Endothelial cell of umbilical vein (primary cell): Measurements from ENCODE around the gene CA11. TPM values are rescaled to one million over a fixed set of nuclear protein-coding genes. Genes with fewer than 3 reads are reported as not detected.

ENCODE experiments used
- BruUV-seq: library from RNA; stranded (reverse); fragments of 400-500 nt; replicated peaks from 2 replicates; lab custom pipeline; 2021; lab: Mats Ljungman, UMichigan
- CTCF ChIA-PET: fragments of 300-600, 350-600 bp; sonication (Branson Sonifier 250); formaldehyde crosslinking; loops from one replicate; lab custom pipeline; 2021; ENCODE audit warnings: antibody characterized with exemption, inconsistent platforms; lab: Charles Lee
- POLR2A ChIA-PET: fragments of 300-600, 350-600 bp; sonication (Branson Sonifier 250); formaldehyde crosslinking; loops from one replicate; lab custom pipeline; 2021; ENCODE audit warnings: antibody characterized with exemption, inconsistent platforms; lab: Charles Lee
- DNase-seq: peaks from one replicate; pipeline ENCODE4 v3.0.0-alpha.2; 2011; ENCODE audit warnings: low read depth, low spot score
- FAIRE-seq: peaks from 2 replicates; lab custom pipeline; 2011; peaks lifted over from hg19 to GRCh38; lab: Jason Lieb, UNC
- H2AFZ ChIP-seq: 2 replicates; pipeline ENCODE4 v1.6.0; 2012; ENCODE audit warnings: low read depth, low read length, control low read depth, inconsistent platforms
- H3K27ac ChIP-seq: 2 replicates; pipeline ENCODE4 v1.5.1; 2011; ENCODE audit warnings: low read depth, mild to moderate bottlenecking, control low read depth, low read length, moderate library complexity; ENCODE audit not compliant: insufficient read depth
- H3K27me3 ChIP-seq, 2 experiments: 2 replicates each; pipeline versions ENCODE4 v1.6.0 to v1.6.1; 2011; ENCODE audit warnings: low read length in 2 of 2, mixed read lengths in 1 of 2; ENCODE audit not compliant: control insufficient read depth in 2 of 2, insufficient read depth in 2 of 2
- H3K36me3 ChIP-seq, 2 experiments: 2 replicates in 1 of 2; 3 replicates in 1 of 2; pipeline ENCODE4 v1.5.1; 2011; ENCODE audit warnings: low read length in 2 of 2, mild to moderate bottlenecking in 1 of 2, moderate library complexity in 1 of 2; ENCODE audit not compliant: control insufficient read depth in 2 of 2, insufficient read depth in 2 of 2; ENCODE audit errors: extremely low read depth in 1 of 2
- H3K4me1 ChIP-seq: 3 replicates; pipeline ENCODE4 v1.5.1; 2011; ENCODE audit warnings: mild to moderate bottlenecking, low read length; ENCODE audit not compliant: control insufficient read depth, insufficient read depth; ENCODE audit errors: extremely low read depth
- H3K4me2 ChIP-seq: 2 replicates; pipeline ENCODE4 v1.6.1; 2011; ENCODE audit warnings: low read length, control low read depth, mixed read lengths; ENCODE audit not compliant: insufficient read depth
- H3K4me3 ChIP-seq, 3 experiments: fragments of 200-600 bp in 1 of 3; sonication (generic), shearing (Covaris generic) in 1 of 3; replicated peaks in 1 of 3; 2 replicates each; pipeline ENCODE4 v1.5.1; 2011 to 2016; ENCODE audit warnings: control low read depth in 3 of 3, low read length in 3 of 3, mild to moderate bottlenecking in 2 of 3, inconsistent platforms in 1 of 3, low read depth in 1 of 3, moderate library complexity in 1 of 3; ENCODE audit not compliant: insufficient read depth in 1 of 3
- H3K79me2 ChIP-seq: 2 replicates; pipeline ENCODE4 v1.6.0; 2012; ENCODE audit warnings: low read length, inconsistent platforms; ENCODE audit not compliant: control insufficient read depth, insufficient read depth
- H3K9ac ChIP-seq: replicated peaks from 2 replicates; pipeline ENCODE3; 2011; ENCODE audit warnings: low read length, control low read depth; ENCODE audit not compliant: insufficient read depth; ENCODE audit errors: extremely low read depth
- H3K9me1 ChIP-seq: replicated peaks from 3 replicates; pipeline ENCODE4 v1.6.0; 2011; ENCODE audit warnings: mild to moderate bottlenecking, low read length; ENCODE audit not compliant: control insufficient read depth, insufficient read depth; ENCODE audit errors: extremely low read depth
- H3K9me3 ChIP-seq: replicated peaks from 2 replicates; pipeline ENCODE4 v1.5.1; 2012; ENCODE audit warnings: low read length, inconsistent platforms; ENCODE audit not compliant: control insufficient read depth, insufficient read depth
- H4K20me1 ChIP-seq: replicated peaks from 2 replicates; pipeline ENCODE3; 2011; ENCODE audit warnings: mild to moderate bottlenecking, low read length; ENCODE audit not compliant: control insufficient read depth, insufficient read depth; ENCODE audit errors: extremely low read depth
- EZH2 ChIP-seq: IDR thresholded peaks from 2 replicates; pipeline ENCODE4 v1.6.1; 2012; ENCODE audit warnings: borderline replicate concordance, low read depth, mild to moderate bottlenecking, moderate library complexity, low read length, inconsistent platforms; ENCODE audit not compliant: severe bottlenecking
- FOS ChIP-seq: IDR thresholded peaks from 2 replicates; pipeline ENCODE4 v1.6.1; 2011; ENCODE audit warnings: mild to moderate bottlenecking, low read length, moderate library complexity, borderline replicate concordance; ENCODE audit not compliant: insufficient read depth
- GATA2 ChIP-seq: IDR thresholded peaks from 2 replicates; pipeline ENCODE4 v1.7.0; 2011; ENCODE audit warnings: low read depth, mild to moderate bottlenecking, moderate library complexity, mixed read lengths, low read length; ENCODE audit not compliant: insufficient read length, insufficient read depth
- JUN ChIP-seq: IDR thresholded peaks from 2 replicates; pipeline ENCODE4 v1.6.1; 2011; ENCODE audit warnings: borderline replicate concordance, low read depth; ENCODE audit not compliant: insufficient read length, insufficient read depth
- MYC ChIP-seq: IDR thresholded peaks from one replicate; pipeline ENCODE4 v1.6.1; 2011; ENCODE audit warnings: mild to moderate bottlenecking, low read depth, low read length
- POLR2A ChIP-seq: IDR thresholded peaks from 2 replicates; pipeline ENCODE4 v1.6.1; 2012; ENCODE audit warnings: low read depth, mild to moderate bottlenecking, control low read depth, low read length
- POLR2AphosphoS5 ChIP-seq: IDR thresholded peaks from 2 replicates; pipeline ENCODE4 v1.6.1; 2012; ENCODE audit warnings: low read depth, mild to moderate bottlenecking, control low read depth, low read length, moderate library complexity; ENCODE audit not compliant: insufficient read depth
- dilution Hi-C: fragments of 300-500 bp; cut with MboI; formaldehyde crosslinking; loops from one replicate; pipeline ENCODE4 v1.15.0; 2019; ENCODE audit warnings: low sequenced_read_pairs; ENCODE audit not compliant: extremely low pct_ligation_motif_present
- intact Hi-C: fragments of 100-400 bp; cut with micrococcal nuclease; formaldehyde crosslinking; loops from one replicate; pipeline ENCODE4 v1.10.0; 2022
- polyA plus RNA-seq, 4 experiments: library from polyadenylated mRNA; depleted of rRNA in 3 of 4; stranded (reverse) in 3 of 4; unstranded in 1 of 4; fragments of >200 nt; gene quantifications; 2 replicates each; pipeline versions ENCODE4 v1.2.1 to v1.2.3, GENCODE V29; 2011 to 2012; ENCODE audit warnings: missing spikeins in 1 of 4
- total RNA-seq: library from RNA; stranded (reverse); gene quantifications from 2 replicates; pipeline ENCODE4 v1.2.3, GENCODE V29; 2021
- TF ChIP-seq, protein P1 (sequence below), 2 donors: IDR thresholded peaks; 1 replicate in 1 of 2; 2 replicates in 1 of 2; pipeline ENCODE4 v1.5.1; 2011; ENCODE audit warnings: low read length in 2 of 2, mild to moderate bottlenecking in 2 of 2, moderate library complexity in 2 of 2, control low read depth in 1 of 2, inconsistent platforms in 1 of 2, low read depth in 1 of 2; ENCODE audit not compliant: insufficient read depth in 1 of 2; ENCODE audit errors: extremely low read depth in 1 of 2
- TF ChIP-seq, protein P2 (sequence below): IDR thresholded peaks from 2 replicates; pipeline ENCODE4 v1.6.1; 2011; ENCODE audit not compliant: insufficient read depth, insufficient read length

The CA11 gene
- total and polyA plus RNA-seq, 2 donors (not counting 3 experiments of a cell fraction or from before 2014, with no cell fraction given), result 2.8 to 4.7 TPM

DNA sequence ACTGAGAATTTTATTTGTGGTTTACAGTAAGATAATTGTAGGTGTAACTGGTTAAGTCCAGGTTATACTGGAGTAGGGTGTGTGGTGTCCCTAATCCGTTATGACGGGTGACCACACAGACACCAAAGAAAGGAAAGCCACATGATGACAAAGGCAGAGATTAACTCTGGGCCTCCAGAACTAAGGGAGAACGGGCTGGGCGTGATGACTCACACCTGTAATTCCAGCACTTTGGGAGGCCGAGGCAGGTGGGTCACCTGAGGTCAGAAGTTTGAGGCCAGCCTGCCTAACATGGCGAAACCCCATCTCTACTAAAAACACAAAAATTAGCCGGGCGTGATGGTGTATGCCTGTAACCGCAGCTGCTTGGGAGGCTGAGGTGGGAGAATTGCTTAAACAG, 39.6 kb upstream of the CA11 start:
- H3K79me2 ChIP-seq, result no peaks in the 10 kb centered on the region
- FAIRE-seq, result no peak
- no peak overlapping the region for H3K4me2 ChIP-seq
- no peaks in the 10 kb centered on the region for H3K9me1 ChIP-seq
- no peak for TF ChIP-seq JUN
- TF ChIP-seq EZH2, result no peak
- TF ChIP-seq, protein P1, sequence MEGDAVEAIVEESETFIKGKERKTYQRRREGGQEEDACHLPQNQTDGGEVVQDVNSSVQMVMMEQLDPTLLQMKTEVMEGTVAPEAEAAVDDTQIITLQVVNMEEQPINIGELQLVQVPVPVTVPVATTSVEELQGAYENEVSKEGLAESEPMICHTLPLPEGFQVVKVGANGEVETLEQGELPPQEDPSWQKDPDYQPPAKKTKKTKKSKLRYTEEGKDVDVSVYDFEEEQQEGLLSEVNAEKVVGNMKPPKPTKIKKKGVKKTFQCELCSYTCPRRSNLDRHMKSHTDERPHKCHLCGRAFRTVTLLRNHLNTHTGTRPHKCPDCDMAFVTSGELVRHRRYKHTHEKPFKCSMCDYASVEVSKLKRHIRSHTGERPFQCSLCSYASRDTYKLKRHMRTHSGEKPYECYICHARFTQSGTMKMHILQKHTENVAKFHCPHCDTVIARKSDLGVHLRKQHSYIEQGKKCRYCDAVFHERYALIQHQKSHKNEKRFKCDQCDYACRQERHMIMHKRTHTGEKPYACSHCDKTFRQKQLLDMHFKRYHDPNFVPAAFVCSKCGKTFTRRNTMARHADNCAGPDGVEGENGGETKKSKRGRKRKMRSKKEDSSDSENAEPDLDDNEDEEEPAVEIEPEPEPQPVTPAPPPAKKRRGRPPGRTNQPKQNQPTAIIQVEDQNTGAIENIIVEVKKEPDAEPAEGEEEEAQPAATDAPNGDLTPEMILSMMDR (IDR thresholded peaks at IDR 0.05; ENCODE audit: extremely low read depth in 1 of 2, insufficient read depth in 1 of 2, low read depth in 1 of 2, low read length in 2 of 2), result no peak
- TF ChIP-seq FOS, result no peak
- TF ChIP-seq POLR2A, result no peak
- no peak for TF ChIP-seq GATA2
- TF ChIP-seq MYC, result no peak
- no peak for TF ChIP-seq POLR2AphosphoS5
- TF ChIP-seq, protein P2, sequence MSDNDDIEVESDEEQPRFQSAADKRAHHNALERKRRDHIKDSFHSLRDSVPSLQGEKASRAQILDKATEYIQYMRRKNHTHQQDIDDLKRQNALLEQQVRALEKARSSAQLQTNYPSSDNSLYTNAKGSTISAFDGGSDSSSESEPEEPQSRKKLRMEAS, result no peak
- H3K4me3 ChIP-seq, result no peak overlapping the region
- no peak for DNase-seq
- no peaks in the 10 kb centered on the region for H3K4me1 ChIP-seq
- H3K9me3 ChIP-seq, result no peaks in the 10 kb centered on the region
- POLR2A ChIA-PET, result no interaction called here
- BruUV-seq, result no TSS peak
- H3K36me3 ChIP-seq, result no peaks in the 10 kb centered on the region
- dilution Hi-C loops (no loop called here), intact Hi-C loops (no loop called here)
- peaks cover 0 to 2% of the 10 kb centered on the region in 2 experiments for H3K27me3 ChIP-seq
- no peak overlapping the region for H2AFZ ChIP-seq
- no peak overlapping the region for H3K27ac ChIP-seq
- CTCF ChIA-PET, result interaction anchor here (2.2 to 2.5 kb wide), 2 partner anchors 10 kb away, joined by 10 to 11 read pairs; no protein-coding TSS in a partner anchor
- no peaks in the 10 kb centered on the region for H4K20me1 ChIP-seq
- H3K9ac ChIP-seq, result no peak overlapping the region
